K562 (cell line): ENCODE data around the gene DSCAM. TPM values are rescaled to one million over a fixed set of nuclear protein-coding genes. Genes with fewer than 3 reads are reported as not detected.

Experiments used
- ATAC-seq: fragments of 200-7000 bp; cut with Tn5 transposase; 3 replicates; pipeline ENCODE4 v1.9.1; 2020; ENCODE audit warnings: moderate library complexity
- BruUV-seq: library from RNA; stranded (reverse); fragments of 400-500 nt; replicated peaks from 2 replicates; lab custom pipeline; 2021; lab: Mats Ljungman, UMichigan
- CTCF ChIA-PET: fragments of 300-600 bp; formaldehyde crosslinking; extraction: SDS; loops from one replicate; lab custom pipeline; 2021; ENCODE audit warnings: low intra/inter-chr PET ratio; lab: Yijun Ruan, JAX
- POLR2A ChIA-PET: fragments of 300-600, 350-650 bp; sonication (Branson Sonifier 250); formaldehyde crosslinking; extraction: SDS; loops from one replicate; lab custom pipeline; 2021; ENCODE audit warnings: antibody characterized with exemption, inconsistent platforms; lab: Yijun Ruan, JAX
- DNase-seq, 4 experiments: peaks; one replicate each; pipeline versions ENCODE4 v3.0.0 to v3.0.0-alpha.2; 2011 to 2018; ENCODE audit warnings: low spot score in 3 of 4, mixed read lengths in 3 of 4; ENCODE audit errors: extremely low read depth in 1 of 4
- FAIRE-seq: peaks from 2 replicates; lab custom pipeline; 2011; peaks lifted over from hg19 to GRCh38; lab: Jason Lieb, UNC
- H2AFZ ChIP-seq: 2 replicates; pipeline ENCODE4 v1.6.0; 2011; ENCODE audit warnings: low read depth, low read length, control low read depth, inconsistent platforms
- H3K27ac ChIP-seq: fragments of 200-600 bp; 3 replicates; pipeline ENCODE4 v1.8.0; 2011; ENCODE audit warnings: low read depth, mild to moderate bottlenecking, control low read depth, inconsistent platforms, low read length, moderate library complexity, mixed read lengths; ENCODE audit errors: extremely low read depth
- H3K27me3 ChIP-seq, 2 experiments: fragments of 300-600 bp in 1 of 2; 2 replicates in 1 of 2; 3 replicates in 1 of 2; pipeline versions ENCODE4 v1.6.0 to v1.8.0; 2011; ENCODE audit warnings: inconsistent platforms in 2 of 2, low read length in 2 of 2, mild to moderate bottlenecking in 1 of 2, mixed read lengths in 1 of 2, moderate library complexity in 1 of 2; ENCODE audit not compliant: control insufficient read depth in 2 of 2, insufficient read depth in 2 of 2
- H3K36me3 ChIP-seq: fragments of 300-600 bp; 3 replicates; pipeline ENCODE4 v1.8.0; 2011; ENCODE audit warnings: mild to moderate bottlenecking, low read length, inconsistent platforms; ENCODE audit not compliant: control insufficient read depth, insufficient read depth
- H3K4me1 ChIP-seq, 2 experiments: fragments of 200-600 bp in 1 of 2; replicated peaks in 1 of 2; 2 replicates in 1 of 2; 3 replicates in 1 of 2; pipeline versions ENCODE4 v1.5.1 to v1.8.0; 2011; ENCODE audit warnings: inconsistent platforms in 2 of 2, low read length in 2 of 2, mild to moderate bottlenecking in 1 of 2, mixed read lengths in 1 of 2, moderate library complexity in 1 of 2; ENCODE audit not compliant: control insufficient read depth in 2 of 2, insufficient read depth in 2 of 2
- H3K4me2 ChIP-seq: 2 replicates; pipeline ENCODE4 v1.6.1; 2011; ENCODE audit warnings: low read length, control low read depth, inconsistent platforms, mixed read lengths; ENCODE audit not compliant: insufficient read depth
- H3K4me3 ChIP-seq: fragments of 200-600 bp; sonication (generic), shearing (Covaris generic); 2 replicates; pipeline ENCODE4 v1.5.1; 2016; ENCODE audit warnings: control low read depth, inconsistent platforms
- H3K79me2 ChIP-seq: fragments of 200-600 bp; 3 replicates; pipeline ENCODE4 v1.8.0; 2011; ENCODE audit warnings: low read length, inconsistent platforms; ENCODE audit not compliant: control insufficient read depth, insufficient read depth
- H3K9ac ChIP-seq, 2 experiments: 2 replicates each; pipeline versions ENCODE4 v1.6.0 to v1.6.1; 2011; ENCODE audit warnings: low read depth in 2 of 2, low read length in 2 of 2, control low read depth in 1 of 2, inconsistent platforms in 1 of 2, mild to moderate bottlenecking in 1 of 2, mixed read lengths in 1 of 2; ENCODE audit not compliant: insufficient read depth in 1 of 2
- H3K9me1 ChIP-seq: one replicate; pipeline ENCODE4 v1.6.0; 2011; ENCODE audit warnings: inconsistent platforms, mild to moderate bottlenecking, low read length, moderate library complexity; ENCODE audit not compliant: control insufficient read depth, insufficient read depth
- H3K9me3 ChIP-seq: replicated peaks from 2 replicates; pipeline ENCODE4 v1.5.1; 2011; ENCODE audit warnings: low read depth, low read length, inconsistent platforms; ENCODE audit not compliant: control insufficient read depth, insufficient read depth
- H4K20me1 ChIP-seq: replicated peaks from 2 replicates; pipeline ENCODE4 v1.6.1; 2011; ENCODE audit warnings: low read length, inconsistent platforms, mixed read lengths; ENCODE audit not compliant: control insufficient read depth, insufficient read depth
- HES1 ChIP-seq: fragments of 450-650 bp; IDR thresholded peaks from 2 replicates; pipeline ENCODE4 v1.6.1; 2016; ENCODE audit warnings: low read depth, mild to moderate bottlenecking, moderate library complexity
- MAFK ChIP-seq: IDR thresholded peaks from 2 replicates; pipeline ENCODE4 v1.6.1; 2011; ENCODE audit warnings: low read length, improper control_type of control experiment
- POLR2B ChIP-seq: fragments of 450-650 bp; IDR thresholded peaks from 2 replicates; pipeline ENCODE4 v1.6.1; 2018; ENCODE audit warnings: low read depth; ENCODE audit not compliant: partially characterized antibody
- TCFL5 ChIP-seq: fragments of 250-450 bp; sonication (Bioruptor Pico); conservative IDR thresholded peaks from 2 replicates; pipeline ENCODE4 v1.6.1; 2021; ENCODE audit warnings: mild to moderate bottlenecking, moderate library complexity, matching md5 sums
- ZNF316 ChIP-seq: fragments of 450-650 bp; IDR thresholded peaks from 2 replicates; pipeline ENCODE4 v1.6.1; 2016
- WGBS: fragments of 100-300 bp; shearing (Covaris generic); methylation state at CpG from one replicate; pipeline ENCODE4 v1.1.6; 2016; ENCODE audit warnings: low coverage, mixed read lengths; ENCODE audit not compliant: insufficient coverage; ENCODE audit errors: missing lambda C conversion rate; 5-methylcytosine and 5-hydroxymethylcytosine counted together
- in situ Hi-C: fragments of 300-500 bp; cut with MboI; formaldehyde crosslinking; loops from 4 replicates; pipeline ENCODE4 v1.15.0; 2018; ENCODE audit warnings: inconsistent platforms, mixed read lengths
- intact Hi-C: fragments of 100-400 bp; cut with micrococcal nuclease; formaldehyde crosslinking; loops from 2 replicates; pipeline ENCODE4 v1.14.2; 2022
- polyA plus RNA-seq, 8 experiments: library from polyadenylated mRNA; depleted of rRNA in 4 of 8; stranded (reverse) in 5 of 8; unstranded in 3 of 8; fragments of >200 nt; fragmentation: Nextera tagmentation in 2 of 8; fragmentation: Illumina TruSeq in 1 of 8; extraction: Ambion mirVana in 2 of 8; extraction: Trizol in 1 of 8; gene quantifications; 2 replicates each; pipeline versions ENCODE4 v1.2.1 to v1.2.3, GENCODE V29; 2011 to 2014; ENCODE audit warnings: inconsistent platforms in 1 of 8, missing spikeins in 1 of 8
- total RNA-seq, 7 experiments: library from RNA; depleted of rRNA in 6 of 7; stranded (reverse); fragments of >200 nt in 6 of 7; fragmentation: Illumina TruSeq in 2 of 7; extraction: Trizol in 2 of 7; gene quantifications; 2 replicates each; pipeline versions ENCODE4 v1.2.1 to v1.2.3, GENCODE V29; 2011 to 2021; ENCODE audit warnings: low replicate concordance in 1 of 7
- TF ChIP-seq, protein P1 (sequence below), 2 experiments: fragments of 150-350 bp in 1 of 2; IDR thresholded peaks; 2 replicates each; pipeline ENCODE4 v1.6.1; 2012 to 2016; ENCODE audit warnings: low read depth in 2 of 2, low read length in 2 of 2, mild to moderate bottlenecking in 1 of 2, moderate library complexity in 1 of 2

Gene DSCAM
- total and polyA plus RNA-seq, 9 of the 15 experiments (the other 6 are each of a cell fraction or from before 2014, with no cell fraction given) = not detected

DNA sequence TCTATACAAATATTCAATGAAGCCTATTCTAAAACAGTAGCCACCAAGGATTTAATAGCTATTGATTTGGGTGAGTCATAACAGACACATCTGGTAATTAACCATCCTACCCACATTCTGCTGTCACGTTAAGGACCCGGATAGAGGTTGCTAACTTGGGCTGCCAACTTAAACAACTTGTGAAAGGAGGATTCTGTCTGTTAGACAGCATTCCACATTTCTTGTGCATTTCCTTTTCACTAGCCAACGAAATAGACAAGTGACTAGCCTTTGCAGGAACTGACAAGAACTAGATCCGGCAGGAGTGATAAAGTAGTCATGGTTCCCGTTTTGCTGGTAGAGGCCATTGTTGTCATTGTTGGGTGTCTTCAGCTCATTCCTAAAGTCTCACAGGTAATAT, 9.5 kb downstream of the DSCAM start (continued):
- TF ChIP-seq HES1 (no peak), TCFL5 (no peak)

DNA sequence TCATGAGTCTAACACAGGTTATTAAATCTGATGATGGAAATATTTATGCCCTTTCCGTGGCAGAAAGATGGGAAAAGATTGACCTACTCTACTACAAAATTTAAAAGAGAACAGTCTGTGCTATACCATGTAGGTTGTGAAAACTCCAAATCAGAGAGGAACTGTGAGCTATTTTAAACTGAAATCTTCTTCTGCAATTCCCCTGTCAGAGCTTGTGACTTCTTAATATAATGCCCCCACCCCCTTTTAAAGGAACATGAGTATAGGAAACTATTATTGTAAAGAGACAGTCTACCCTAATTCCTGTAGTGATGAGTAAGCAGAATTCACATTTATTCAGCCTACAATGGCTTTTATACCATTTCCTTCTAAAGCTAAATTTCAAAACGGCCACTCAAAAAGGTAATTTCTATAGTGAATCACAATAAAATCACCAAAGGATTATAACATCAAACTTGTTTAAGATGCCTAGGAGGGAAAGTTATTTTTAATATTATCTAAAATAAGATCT, 11.7 kb downstream of the DSCAM start:
- CTCF ChIA-PET = no interaction called here
- H3K4me3 ChIP-seq = no peak overlapping the region
- no peak overlapping the region for H3K9ac ChIP-seq
- H4K20me1 ChIP-seq = no peaks in the 10 kb centered on the region
- H2AFZ ChIP-seq = no peak overlapping the region
- no TSS peak for BruUV-seq
- H3K4me1 ChIP-seq = no peaks in the 10 kb centered on the region
- no peaks in the 10 kb centered on the region for H3K36me3 ChIP-seq
- H3K9me3 ChIP-seq = peaks cover 2% of the 10 kb centered on the region; the same call in 1 of the 2 replicates
- H3K9me1 ChIP-seq = no peaks in the 10 kb centered on the region
- DNase-seq = no peak
- POLR2A ChIA-PET = no interaction called here
- in situ Hi-C loops (no loop called here), intact Hi-C loops (no loop called here)
- no peaks in the 10 kb centered on the region for H3K27me3 ChIP-seq
- no peak overlapping the region for H3K4me2 ChIP-seq
- no peak for FAIRE-seq
- no peak overlapping the region for H3K27ac ChIP-seq
- ATAC-seq = no peak
- H3K79me2 ChIP-seq = no peaks in the 10 kb centered on the region
- 3% methylated on average over 2 of the region's 2 CpGs for WGBS
- TF ChIP-seq MAFK = peak; percentile 51
- TF ChIP-seq, protein P1, sequence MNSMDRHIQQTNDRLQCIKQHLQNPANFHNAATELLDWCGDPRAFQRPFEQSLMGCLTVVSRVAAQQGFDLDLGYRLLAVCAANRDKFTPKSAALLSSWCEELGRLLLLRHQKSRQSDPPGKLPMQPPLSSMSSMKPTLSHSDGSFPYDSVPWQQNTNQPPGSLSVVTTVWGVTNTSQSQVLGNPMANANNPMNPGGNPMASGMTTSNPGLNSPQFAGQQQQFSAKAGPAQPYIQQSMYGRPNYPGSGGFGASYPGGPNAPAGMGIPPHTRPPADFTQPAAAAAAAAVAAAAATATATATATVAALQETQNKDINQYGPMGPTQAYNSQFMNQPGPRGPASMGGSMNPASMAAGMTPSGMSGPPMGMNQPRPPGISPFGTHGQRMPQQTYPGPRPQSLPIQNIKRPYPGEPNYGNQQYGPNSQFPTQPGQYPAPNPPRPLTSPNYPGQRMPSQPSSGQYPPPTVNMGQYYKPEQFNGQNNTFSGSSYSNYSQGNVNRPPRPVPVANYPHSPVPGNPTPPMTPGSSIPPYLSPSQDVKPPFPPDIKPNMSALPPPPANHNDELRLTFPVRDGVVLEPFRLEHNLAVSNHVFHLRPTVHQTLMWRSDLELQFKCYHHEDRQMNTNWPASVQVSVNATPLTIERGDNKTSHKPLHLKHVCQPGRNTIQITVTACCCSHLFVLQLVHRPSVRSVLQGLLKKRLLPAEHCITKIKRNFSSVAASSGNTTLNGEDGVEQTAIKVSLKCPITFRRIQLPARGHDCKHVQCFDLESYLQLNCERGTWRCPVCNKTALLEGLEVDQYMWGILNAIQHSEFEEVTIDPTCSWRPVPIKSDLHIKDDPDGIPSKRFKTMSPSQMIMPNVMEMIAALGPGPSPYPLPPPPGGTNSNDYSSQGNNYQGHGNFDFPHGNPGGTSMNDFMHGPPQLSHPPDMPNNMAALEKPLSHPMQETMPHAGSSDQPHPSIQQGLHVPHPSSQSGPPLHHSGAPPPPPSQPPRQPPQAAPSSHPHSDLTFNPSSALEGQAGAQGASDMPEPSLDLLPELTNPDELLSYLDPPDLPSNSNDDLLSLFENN (IDR thresholded peaks at IDR 0.05; ENCODE audit: low read depth in 2 of 2, low read length in 2 of 2) = no peak
- TF ChIP-seq POLR2B = no peak
- peak; percentile 21; the same call in 1 of the 2 replicates for TF ChIP-seq ZNF316
